NCI-H2081 (cell line): Measurements from ENCODE around the gene MAP4K3.
"Not testable (repeated sequence)": the region's sequence is repeated elsewhere in the genome, so short reads cannot be mapped to it uniquely, and the experiment has no call there.

Experiments used
- DNase-seq, 2 experiments: peaks; one replicate each; lab custom pipeline; 2025; lab: John Stamatoyannopoulos, UW

The MAP4K3 gene

DNA sequence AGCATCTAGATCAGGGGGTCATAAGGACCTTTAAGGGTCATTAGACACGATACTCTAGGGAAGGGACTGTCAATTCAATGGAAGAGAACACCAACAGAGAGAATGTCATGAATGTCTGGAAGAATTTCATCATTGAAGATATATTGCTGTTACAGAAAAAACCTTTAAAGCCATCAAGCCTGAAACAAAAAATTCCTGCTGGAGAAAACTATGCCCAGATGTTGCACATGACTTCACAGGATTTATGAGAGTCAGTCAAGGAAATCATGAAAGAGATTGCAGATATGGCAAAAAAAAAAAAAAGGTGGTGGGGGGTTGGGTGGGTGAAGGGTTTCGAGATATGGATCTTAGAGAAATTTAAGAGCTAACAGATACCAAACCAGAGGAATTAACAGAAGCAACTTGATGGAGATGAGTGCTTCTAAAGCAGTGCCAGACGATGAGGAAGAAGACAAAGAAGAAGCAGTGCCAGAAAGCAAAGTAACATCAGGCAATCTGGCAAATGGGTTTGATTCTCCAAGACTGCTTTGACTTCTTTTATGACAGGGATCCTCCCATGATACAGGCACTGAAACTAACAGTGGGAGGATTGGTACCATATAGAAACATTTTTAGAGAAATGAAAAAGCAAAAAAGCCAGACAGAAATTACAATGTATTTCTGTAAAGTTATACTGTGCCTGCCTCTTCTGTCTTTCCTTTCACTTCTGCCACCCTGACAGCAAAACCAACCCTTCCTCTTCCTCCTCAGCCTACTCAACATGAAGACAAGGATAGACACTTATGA lies 28.5 kb downstream of the MAP4K3 start:
- DNase-seq, result no peak

DNA sequence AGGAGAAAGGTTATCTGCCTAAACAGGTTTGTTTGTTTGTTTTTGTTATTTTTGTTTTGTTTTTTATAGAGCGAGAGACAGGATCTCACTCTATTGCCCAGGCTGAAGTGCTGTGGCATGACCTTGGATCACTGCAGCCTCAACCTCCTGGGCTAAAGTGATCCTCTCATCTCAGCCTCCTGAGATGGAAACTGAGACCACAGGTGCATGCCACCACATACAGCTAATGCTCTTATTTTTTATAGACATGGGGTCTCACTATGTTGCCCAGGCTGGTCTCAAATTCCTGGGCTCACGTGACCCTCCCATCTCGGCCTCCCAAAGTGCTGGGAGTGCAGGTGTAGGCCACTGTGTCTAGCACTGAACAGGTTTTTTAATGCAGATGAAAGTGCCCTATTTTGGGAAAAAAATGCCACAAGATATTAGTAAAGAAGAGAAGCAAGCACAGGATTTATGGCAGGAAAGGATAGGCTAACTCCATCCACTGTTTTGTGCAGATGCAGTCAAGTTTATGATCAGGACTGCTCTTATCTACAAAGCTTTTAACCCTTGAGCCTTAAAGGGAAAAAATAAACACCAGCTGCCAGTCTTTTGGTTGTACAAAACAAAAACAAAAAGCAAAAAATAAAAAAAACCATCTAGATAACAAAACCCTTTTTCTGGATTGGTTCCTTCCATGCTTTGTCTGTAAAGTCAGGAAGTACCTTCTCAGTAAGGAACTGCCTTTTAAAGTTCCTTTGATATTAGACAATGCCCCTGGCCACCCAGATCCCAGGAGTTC lies 29.4 kb downstream of the MAP4K3 start:
- no peak for DNase-seq

DNA sequence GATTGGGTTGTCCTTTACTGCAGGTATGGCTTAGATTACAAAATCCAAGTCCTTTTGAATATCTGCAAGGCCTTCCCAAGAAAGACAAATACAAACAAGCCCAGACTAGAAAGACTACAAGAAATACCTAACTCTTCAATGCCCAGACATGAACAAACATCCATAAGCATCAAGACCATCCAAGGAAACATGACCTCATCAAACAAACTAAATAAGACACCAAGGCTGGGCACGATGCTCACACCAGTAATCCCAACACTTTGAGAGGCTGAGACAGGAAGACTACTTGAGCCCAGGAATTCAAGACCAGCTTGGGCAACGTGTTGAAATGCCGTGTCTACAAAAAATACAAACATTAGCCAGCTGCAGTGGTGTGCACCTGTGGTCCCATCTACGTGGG lies 31.7 kb downstream of the MAP4K3 start:
- DNase-seq, result no peak

DNA sequence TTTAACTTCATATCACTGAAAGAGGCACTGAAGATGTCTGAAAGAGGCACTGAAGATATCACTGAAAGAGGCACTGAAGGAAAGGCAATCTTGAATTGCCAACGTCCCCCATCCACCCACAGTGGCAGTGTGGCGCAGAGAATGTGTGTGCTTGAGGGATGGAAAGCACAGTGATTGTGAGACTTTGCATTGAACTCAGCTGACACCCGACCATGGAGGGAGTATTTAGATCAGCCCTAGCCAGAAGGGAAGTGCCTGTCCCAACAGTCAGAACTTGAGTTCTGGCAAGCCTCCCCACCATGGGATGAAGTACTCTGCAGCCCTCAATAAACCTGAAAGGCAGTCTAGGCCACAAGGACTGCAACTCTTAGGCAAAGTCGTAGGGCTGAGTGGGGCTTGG lies 33.8 kb downstream of the MAP4K3 start:
- no peak for DNase-seq

- DNase-seq, result no peak
Observed at GRCh38 chr2:39401319-39401718, 35.8 kb downstream of the MAP4K3 start.

- no peak for DNase-seq
Observed at GRCh38 chr2:39399570-39399969, 37.5 kb downstream of the MAP4K3 start.

DNA sequence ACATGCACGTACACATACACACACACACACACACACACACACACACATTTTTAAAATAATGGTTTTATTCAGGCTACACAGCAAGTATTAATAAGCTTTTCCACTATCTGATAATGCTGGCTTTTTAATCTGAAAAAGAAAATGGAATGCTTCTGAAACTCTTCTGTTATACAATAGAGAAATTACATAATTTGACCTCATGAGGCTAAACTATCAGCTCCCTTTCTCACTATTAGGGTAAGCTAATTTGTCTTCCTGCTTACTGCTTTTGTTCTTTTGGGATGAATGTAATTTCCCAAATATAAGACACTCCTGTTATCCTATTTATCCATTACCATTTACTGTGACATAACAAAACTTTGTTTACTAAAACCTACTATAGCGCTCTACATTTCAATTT lies 41.8 kb downstream of the MAP4K3 start:
- no peak for DNase-seq

DNA sequence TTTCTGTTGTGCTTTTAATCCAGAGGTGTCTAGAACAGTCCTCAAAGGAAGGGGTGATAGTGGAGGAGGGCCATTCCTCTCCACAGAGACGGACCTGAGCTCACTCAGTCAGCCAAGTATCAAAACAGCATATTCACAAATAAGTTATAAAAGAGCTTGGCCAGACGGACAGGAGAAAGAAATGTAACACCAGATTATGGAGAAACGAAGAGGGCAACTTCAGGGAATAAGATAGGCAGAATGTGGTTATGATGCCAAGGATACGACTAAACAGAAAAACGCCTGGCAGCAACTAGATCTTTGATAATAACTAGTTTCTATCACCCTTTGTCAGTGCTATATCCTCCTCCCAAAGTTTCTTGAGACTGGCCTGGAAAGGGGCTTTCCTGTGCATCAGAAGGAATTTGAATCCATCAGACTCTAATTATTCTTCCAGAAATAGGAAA lies 42.5 kb downstream of the MAP4K3 start:
- DNase-seq, result no peak

DNA sequence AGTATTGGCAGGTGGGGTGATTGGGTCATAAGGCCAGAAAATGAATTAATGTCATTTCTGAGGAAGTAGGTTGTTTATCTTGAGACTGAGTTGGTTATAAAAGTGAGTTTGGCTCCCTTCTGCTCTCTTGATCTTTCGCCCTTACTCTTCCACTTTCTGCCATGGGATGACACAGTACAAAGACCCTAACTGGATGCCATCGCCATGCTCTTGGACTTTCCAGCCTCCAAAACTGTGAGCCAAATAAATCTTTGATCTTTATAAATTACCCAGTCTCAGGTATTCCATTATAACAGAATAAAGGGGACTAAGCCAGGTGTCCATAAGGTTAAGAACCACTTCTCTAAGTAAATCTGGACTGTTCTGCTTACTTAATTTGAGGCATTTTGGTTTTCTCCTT lies 44.4 kb downstream of the MAP4K3 start:
- DNase-seq, result no peak

DNA sequence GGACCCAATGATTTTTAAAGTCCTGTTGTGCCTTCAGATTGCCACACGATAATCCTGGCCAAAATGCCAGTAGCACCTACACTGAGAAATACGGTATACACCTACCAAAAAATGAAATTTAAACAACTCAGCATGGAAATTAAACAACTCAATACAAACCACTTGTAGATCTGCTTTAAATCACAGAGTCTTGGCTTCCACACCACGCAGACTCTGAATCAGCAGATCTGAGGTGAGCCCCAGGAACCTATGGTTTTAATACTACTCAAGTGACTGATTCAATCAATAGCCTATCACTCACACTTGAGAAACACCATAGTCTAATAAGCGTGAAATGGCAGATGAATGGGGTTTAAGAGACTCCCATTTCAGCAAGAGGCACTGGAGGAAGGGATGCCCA lies 46.9 kb downstream of the MAP4K3 start:
- DNase-seq, result no peak

DNA sequence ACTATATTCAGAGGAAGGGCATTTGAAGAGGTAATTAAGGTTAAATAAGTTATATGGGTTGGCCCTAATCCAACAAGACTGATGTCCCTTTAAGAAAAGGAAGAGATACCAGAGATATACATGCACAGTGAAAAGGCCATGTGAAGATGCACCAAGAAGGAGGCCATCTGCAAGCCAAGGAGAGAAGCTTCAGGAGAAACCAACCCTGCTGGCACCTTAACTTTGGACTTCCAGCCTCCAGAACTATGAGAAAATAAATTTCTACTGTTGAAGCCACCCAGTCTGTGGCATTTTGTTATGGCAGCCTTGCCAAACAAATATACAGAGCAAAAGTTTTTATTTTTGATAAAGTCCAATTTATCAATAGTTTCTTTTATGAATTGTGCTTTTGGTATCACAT lies 51.0 kb downstream of the MAP4K3 start:
- no peak for DNase-seq

- peak in 1 of 2 experiments; percentile 52 for DNase-seq
Observed at GRCh38 chr2:39385172-39385571, 51.9 kb downstream of the MAP4K3 start.

GRCh38 chr2:39384071-39384470 lies 53.0 kb downstream of the MAP4K3 start:
- not testable (repeated sequence) for DNase-seq

GRCh38 chr2:39383146-39383545 lies 53.9 kb downstream of the MAP4K3 start:
- no peak for DNase-seq

DNA sequence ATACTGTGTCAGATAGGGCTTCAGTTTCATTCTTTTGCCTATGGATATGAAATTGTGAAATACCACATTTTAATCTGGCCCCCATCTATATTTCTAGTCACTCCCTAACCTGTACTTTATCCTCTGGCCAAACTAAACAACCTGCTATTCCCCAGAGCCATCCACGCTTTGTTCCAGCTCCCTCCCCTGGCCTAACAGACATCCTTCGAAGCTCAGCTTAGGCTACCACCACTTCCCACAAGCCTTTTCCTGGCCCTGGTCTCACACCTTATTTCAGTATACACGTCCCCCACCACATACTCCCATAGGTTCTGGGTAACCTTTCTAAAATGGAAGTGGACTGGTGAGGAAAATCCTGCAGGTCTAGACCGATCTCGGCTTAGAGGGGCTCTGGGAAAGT lies 55.4 kb downstream of the MAP4K3 start:
- DNase-seq, result peak in 1 of 2 experiments; percentile 39

DNA sequence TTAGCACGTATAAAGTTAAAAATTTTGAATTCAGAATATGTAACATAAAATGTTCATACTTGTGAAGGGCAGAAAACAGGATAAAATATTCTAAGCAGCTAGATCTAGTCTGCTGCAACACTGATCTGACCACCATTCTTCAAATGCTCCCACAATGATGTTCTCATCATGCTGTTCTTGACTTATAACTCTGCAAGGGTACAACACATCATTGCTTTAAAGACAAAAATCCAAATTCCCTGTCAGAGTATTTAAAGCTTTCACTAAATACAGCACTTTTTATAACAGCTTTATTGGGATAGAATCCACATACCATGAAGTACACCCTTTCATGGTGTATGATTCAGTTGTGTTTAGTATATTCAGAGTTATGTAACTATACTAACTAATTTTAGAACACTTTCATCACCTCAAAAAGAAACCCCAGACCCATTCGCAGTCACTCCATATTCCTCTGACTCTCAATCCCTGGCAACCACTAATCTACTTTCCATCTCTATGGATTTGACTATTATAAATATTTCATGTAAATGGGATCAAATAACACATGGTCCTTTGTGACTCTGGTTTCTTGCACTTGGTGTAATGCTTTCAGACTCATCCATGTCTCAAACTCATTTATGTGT lies 56.4 kb downstream of the MAP4K3 start:
- DNase-seq, result no peak

GRCh38 chr2:39379643-39380524 lies 57.2 kb downstream of the MAP4K3 start:
- peak; percentile 52 to 82 for DNase-seq

GRCh38 chr2:39378968-39379367 lies 58.1 kb downstream of the MAP4K3 start:
- no peak for DNase-seq

DNA sequence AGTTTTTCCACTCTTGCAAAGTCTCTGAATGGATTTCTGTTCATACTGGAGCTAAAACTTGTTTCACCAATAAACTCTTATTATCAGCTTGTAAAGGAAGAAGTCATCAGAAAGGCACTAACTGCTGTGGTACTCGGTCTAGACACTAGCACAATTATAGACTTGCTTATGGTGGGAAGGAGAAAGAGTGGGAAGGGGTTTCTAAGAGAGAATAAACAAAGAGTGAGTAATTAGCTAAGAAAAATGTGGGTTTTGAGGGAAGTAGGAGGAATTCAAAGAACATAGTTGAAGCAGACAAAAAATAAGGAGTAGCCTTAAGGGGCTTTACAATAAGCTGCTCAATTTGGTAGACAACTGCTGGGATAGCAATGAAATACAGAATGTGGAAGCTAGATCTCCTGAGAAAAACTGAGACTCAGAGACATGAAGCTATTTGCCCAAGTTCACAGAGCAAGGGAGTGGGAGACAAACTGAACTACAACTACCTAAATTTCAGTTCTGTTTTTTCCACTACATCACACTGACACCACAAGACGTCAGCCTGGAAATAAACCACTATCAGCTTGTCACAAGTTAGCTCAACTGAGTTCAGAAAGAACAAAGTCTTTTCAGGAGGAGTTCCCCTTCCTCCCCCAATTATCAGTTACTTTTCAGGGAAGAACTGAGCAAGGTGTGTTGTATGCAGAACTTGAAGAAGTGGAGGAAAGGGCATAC lies 59.7 kb downstream of the MAP4K3 start:
- no peak for DNase-seq

- no peak for DNase-seq
Observed at GRCh38 chr2:39375917-39376316, 61.2 kb downstream of the MAP4K3 start.

- no peak for DNase-seq
Observed at GRCh38 chr2:39373181-39373802, 63.8 kb downstream of the MAP4K3 start.
